Esophagus squamous epithelium (tissue), 4 donors: ENCODE results near the gene TMEM50B.

Experiments used
- POLR2A ChIP-seq, 4 donors: fragments of 450-650 bp; IDR thresholded peaks; one replicate each; pipeline ENCODE4 v1.6.1; 2017; ENCODE audit warnings: antibody characterized with exemption in 4 of 4, mild to moderate bottlenecking in 4 of 4, moderate library complexity in 3 of 4
- TF ChIP-seq, protein P1 (sequence below), 6 experiments: fragments of 450-650 bp in 4 of 6; fragments of 200-600 bp in 2 of 6; sonication (generic) in 2 of 6; IDR thresholded peaks; one replicate each; pipeline ENCODE4 v1.5.1; 2016 to 2019; ENCODE audit warnings: antibody characterized with exemption in 6 of 6, mild to moderate bottlenecking in 4 of 6, moderate library complexity in 4 of 6

DNA sequence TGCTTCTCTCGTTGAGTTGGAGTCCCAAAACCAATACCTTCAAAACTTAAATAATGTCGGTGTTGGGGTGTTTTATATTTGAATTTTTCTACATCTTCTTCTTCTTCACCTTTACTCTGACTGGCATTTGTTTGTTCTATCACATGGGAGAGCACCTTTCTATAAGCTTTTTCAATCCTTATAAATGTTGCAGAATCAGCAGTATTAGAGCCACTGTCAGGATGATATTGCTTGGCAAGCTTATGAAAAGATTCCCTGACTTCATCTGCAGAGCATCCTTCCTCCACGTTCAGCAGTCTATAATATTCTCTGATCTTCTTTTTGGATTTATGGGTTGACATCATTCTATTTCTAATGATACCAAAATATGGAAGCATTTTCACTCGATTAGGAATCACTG lies 9.2 kb upstream of the TMEM50B start:
- TF ChIP-seq, protein P1, sequence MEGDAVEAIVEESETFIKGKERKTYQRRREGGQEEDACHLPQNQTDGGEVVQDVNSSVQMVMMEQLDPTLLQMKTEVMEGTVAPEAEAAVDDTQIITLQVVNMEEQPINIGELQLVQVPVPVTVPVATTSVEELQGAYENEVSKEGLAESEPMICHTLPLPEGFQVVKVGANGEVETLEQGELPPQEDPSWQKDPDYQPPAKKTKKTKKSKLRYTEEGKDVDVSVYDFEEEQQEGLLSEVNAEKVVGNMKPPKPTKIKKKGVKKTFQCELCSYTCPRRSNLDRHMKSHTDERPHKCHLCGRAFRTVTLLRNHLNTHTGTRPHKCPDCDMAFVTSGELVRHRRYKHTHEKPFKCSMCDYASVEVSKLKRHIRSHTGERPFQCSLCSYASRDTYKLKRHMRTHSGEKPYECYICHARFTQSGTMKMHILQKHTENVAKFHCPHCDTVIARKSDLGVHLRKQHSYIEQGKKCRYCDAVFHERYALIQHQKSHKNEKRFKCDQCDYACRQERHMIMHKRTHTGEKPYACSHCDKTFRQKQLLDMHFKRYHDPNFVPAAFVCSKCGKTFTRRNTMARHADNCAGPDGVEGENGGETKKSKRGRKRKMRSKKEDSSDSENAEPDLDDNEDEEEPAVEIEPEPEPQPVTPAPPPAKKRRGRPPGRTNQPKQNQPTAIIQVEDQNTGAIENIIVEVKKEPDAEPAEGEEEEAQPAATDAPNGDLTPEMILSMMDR (IDR thresholded peaks at IDR 0.05): no peak
- no peak for TF ChIP-seq POLR2A (IDR thresholded peaks at IDR 0.05)
